H9 (cell line): ENCODE data around the gene FREM2. TPM values are rescaled to one million over a fixed set of nuclear protein-coding genes. Genes with fewer than 3 reads are reported as not detected.

Source experiments
- DNase-seq: peaks from one replicate; pipeline ENCODE4 v3.0.0-alpha.2; 2017
- H2AFZ ChIP-seq: one replicate; pipeline ENCODE4 v1.6.1; 2013; ENCODE audit warnings: mild to moderate bottlenecking, low read length, control low read depth, moderate library complexity
- H2AK5ac ChIP-seq: 2 replicates; pipeline ENCODE4 v1.6.1; 2013; ENCODE audit warnings: low read length, control low read depth, mixed read lengths; ENCODE audit not compliant: insufficient read length
- H2BK120ac ChIP-seq: one replicate; pipeline ENCODE4 v1.6.1; 2013; ENCODE audit warnings: low read depth, mild to moderate bottlenecking, low read length, control low read depth, inconsistent platforms; ENCODE audit not compliant: poor library complexity, severe bottlenecking
- H2BK12ac ChIP-seq: 2 replicates; pipeline ENCODE4 v1.6.1; 2013; ENCODE audit warnings: low read length, control low read depth, mixed read lengths, low read depth; ENCODE audit not compliant: insufficient read length
- H2BK15ac ChIP-seq: 2 replicates; pipeline ENCODE4 v1.6.1; 2013; ENCODE audit warnings: low read depth, low read length, control low read depth
- H2BK20ac ChIP-seq: one replicate; pipeline ENCODE4 v1.6.1; 2013; ENCODE audit warnings: low read depth, mild to moderate bottlenecking, low read length, control low read depth, inconsistent platforms; ENCODE audit not compliant: poor library complexity, severe bottlenecking
- H2BK5ac ChIP-seq: 2 replicates; pipeline ENCODE4 v1.6.1; 2013; ENCODE audit warnings: low read length, control low read depth, mixed read lengths; ENCODE audit not compliant: insufficient read length
- H3K14ac ChIP-seq: 2 replicates; pipeline ENCODE4 v1.6.1; 2013; ENCODE audit warnings: low read length, control low read depth; ENCODE audit not compliant: insufficient read depth
- H3K18ac ChIP-seq: 2 replicates; pipeline ENCODE4 v1.6.1; 2013; ENCODE audit warnings: low read depth, mild to moderate bottlenecking, mixed read lengths, low read length, control low read depth; ENCODE audit not compliant: insufficient read length
- H3K23ac ChIP-seq: 2 replicates; pipeline ENCODE4 v1.6.1; 2013; ENCODE audit warnings: low read length, control low read depth, mixed read lengths, low read depth; ENCODE audit not compliant: insufficient read length
- H3K23me2 ChIP-seq: 2 replicates; pipeline ENCODE4 v1.6.1; 2013; ENCODE audit warnings: low read depth, mild to moderate bottlenecking, mixed read lengths, low read length, control low read depth; ENCODE audit not compliant: insufficient read length, poor library complexity, severe bottlenecking
- H3K27ac ChIP-seq: 2 replicates; pipeline ENCODE4 v1.5.1; 2013; ENCODE audit warnings: low read length, control low read depth, mixed read lengths, low read depth; ENCODE audit not compliant: insufficient read length
- H3K27me3 ChIP-seq: 2 replicates; pipeline ENCODE4 v1.6.1; 2013; ENCODE audit warnings: low read length, control low read depth, inconsistent platforms; ENCODE audit not compliant: insufficient read depth
- H3K4ac ChIP-seq: 2 replicates; pipeline ENCODE4 v1.6.1; 2013; ENCODE audit warnings: low read depth, mild to moderate bottlenecking, control low read depth, inconsistent platforms, low read length, moderate library complexity
- H3K4me1 ChIP-seq: 2 replicates; pipeline ENCODE4 v1.6.1; 2013; ENCODE audit warnings: low read length, control low read depth, inconsistent platforms; ENCODE audit not compliant: insufficient read depth
- H3K4me2 ChIP-seq: 2 replicates; pipeline ENCODE4 v1.6.1; 2013; ENCODE audit warnings: low read length, control low read depth, mixed read lengths; ENCODE audit not compliant: insufficient read length, insufficient read depth
- H3K56ac ChIP-seq: 2 replicates; pipeline ENCODE4 v1.6.1; 2013; ENCODE audit warnings: low read depth, mild to moderate bottlenecking, mixed read lengths, low read length, control low read depth; ENCODE audit not compliant: insufficient read length
- H3K79me1 ChIP-seq: 2 replicates; pipeline ENCODE4 v1.6.1; 2013; ENCODE audit warnings: low read depth, mild to moderate bottlenecking, moderate library complexity, low read length, control low read depth, inconsistent platforms; ENCODE audit not compliant: insufficient read depth, poor library complexity, severe bottlenecking
- H3K79me2 ChIP-seq: 2 replicates; pipeline ENCODE4 v1.6.1; 2013; ENCODE audit warnings: low read length, control low read depth, inconsistent platforms; ENCODE audit not compliant: insufficient read depth
- H3K9ac ChIP-seq: 2 replicates; pipeline ENCODE4 v1.6.1; 2013; ENCODE audit warnings: low read length, control low read depth, mixed read lengths; ENCODE audit not compliant: insufficient read length; ENCODE audit errors: extremely low read depth
- H3K9me3 ChIP-seq: one replicate; pipeline ENCODE4 v1.6.1; 2013; ENCODE audit warnings: low read depth, low read length, inconsistent platforms; ENCODE audit not compliant: control insufficient read depth
- H3T11ph ChIP-seq: one replicate; pipeline ENCODE4 v1.6.1; 2013; ENCODE audit warnings: mild to moderate bottlenecking, low read length, control low read depth, inconsistent platforms
- H4K20me1 ChIP-seq: one replicate; pipeline ENCODE4 v1.6.1; 2013; ENCODE audit not compliant: control insufficient read depth, insufficient read length, insufficient read depth
- H4K5ac ChIP-seq: 2 replicates; pipeline ENCODE4 v1.6.1; 2013; ENCODE audit warnings: low read depth, mild to moderate bottlenecking, mixed read lengths, low read length, control low read depth; ENCODE audit not compliant: insufficient read length
- H4K8ac ChIP-seq: replicated peaks from 2 replicates; pipeline ENCODE4 v1.6.1; 2013; ENCODE audit warnings: low read length, control low read depth, mixed read lengths, low read depth; ENCODE audit not compliant: insufficient read length
- H4K91ac ChIP-seq: 2 replicates; pipeline ENCODE4 v1.6.1; 2013; ENCODE audit warnings: low read depth, mild to moderate bottlenecking, moderate library complexity, mixed read lengths, low read length, control low read depth; ENCODE audit not compliant: insufficient read length
- H3K27ac Mint-ChIP-seq, 3 experiments: 2 replicates in 2 of 3; 3 replicates in 1 of 3; pipeline ENCODE4 v1.8.0; 2020 to 2021; ENCODE audit warnings: mixed read lengths in 3 of 3, mild to moderate bottlenecking in 1 of 3, moderate library complexity in 1 of 3
- H3K27me3 Mint-ChIP-seq: 2 replicates; pipeline ENCODE4 v1.8.0; 2021; ENCODE audit warnings: low read depth, mild to moderate bottlenecking, moderate library complexity, mixed read lengths
- H3K36me3 Mint-ChIP-seq, 3 experiments: 2 replicates in 2 of 3; 3 replicates in 1 of 3; pipeline ENCODE4 v1.8.0; 2020 to 2021; ENCODE audit warnings: low read depth in 3 of 3, mixed read lengths in 3 of 3; ENCODE audit not compliant: insufficient read depth in 1 of 3
- H3K4me1 Mint-ChIP-seq, 2 experiments: 2 replicates each; pipeline ENCODE4 v1.8.0; 2020; ENCODE audit warnings: mixed read lengths in 2 of 2
- H3K4me3 Mint-ChIP-seq, 2 experiments: 2 replicates in 1 of 2; 3 replicates in 1 of 2; pipeline ENCODE4 v1.8.0; 2020 to 2021; ENCODE audit warnings: mild to moderate bottlenecking in 2 of 2, mixed read lengths in 2 of 2, moderate library complexity in 1 of 2
- H3K9me3 Mint-ChIP-seq, 2 experiments: 2 replicates in 1 of 2; 3 replicates in 1 of 2; pipeline ENCODE4 v1.8.0; 2020; ENCODE audit warnings: mild to moderate bottlenecking in 2 of 2, mixed read lengths in 2 of 2, moderate library complexity in 1 of 2
- WGBS: extraction: QIAGEN DNeasy Blood & Tissue Kit; methylation state at CpG from one replicate; pipeline ENCODE4 v1.1.7; 2013; ENCODE audit warnings: missing lambda C conversion rate, low lambda C conversion rate, mixed read lengths; ENCODE audit not compliant: insufficient read length; ENCODE audit errors: extremely low coverage; 5-methylcytosine and 5-hydroxymethylcytosine counted together
- total RNA-seq: library from RNA; stranded (reverse); gene quantifications from 2 replicates; pipeline ENCODE4 v1.2.1, GENCODE V29; 2021
- TF ChIP-seq, protein P1 (sequence below): fragments of 200-600 bp; sonication (generic); conservative IDR thresholded peaks from 3 replicates; pipeline ENCODE4 v1.8.0; 2021; ENCODE audit warnings: antibody characterized with exemption, mild to moderate bottlenecking

The FREM2 gene
- total RNA-seq, 1 experiment from 2014 or later: 16.0 TPM

DNA sequence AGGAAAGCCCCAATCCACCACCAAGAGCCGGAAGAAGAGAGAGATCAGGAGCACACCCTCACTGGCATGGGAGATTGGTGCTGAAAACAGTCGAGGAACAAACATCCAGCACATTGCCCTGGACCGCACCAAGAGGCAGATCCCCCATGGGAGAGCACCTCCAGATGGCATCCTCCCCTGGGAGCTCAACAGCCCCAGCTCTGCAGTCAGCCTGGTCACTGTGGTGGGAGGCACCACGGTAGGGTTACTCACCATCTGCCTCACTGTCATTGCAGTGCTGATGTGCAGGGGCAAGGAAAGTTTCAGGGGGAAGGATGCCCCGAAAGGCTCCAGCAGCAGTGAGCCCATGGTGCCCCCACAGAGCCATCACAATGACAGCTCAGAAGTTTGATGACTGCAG, 193.5 kb downstream of the FREM2 start:
- Histone ChIP-seq H4K5ac (no peak overlapping the region), H3K4ac (no peak overlapping the region), H2BK5ac (no peak overlapping the region), H3T11ph (no peak overlapping the region), H3K79me1 (no peaks in the 10 kb centered on the region), H2AFZ (no peak overlapping the region), H3K23me2 (no peaks in the 10 kb centered on the region), H2BK12ac (no peak overlapping the region), H2BK120ac (no peak overlapping the region), H3K4me1 (no peaks in the 10 kb centered on the region), H3K18ac (no peak overlapping the region), H3K79me2 (no peaks in the 10 kb centered on the region), H3K27me3 (no peaks in the 10 kb centered on the region), H2BK15ac (no peak overlapping the region), H4K8ac (no peak overlapping the region), H2BK20ac (no peak overlapping the region), H2AK5ac (no peak overlapping the region), H4K91ac (no peak overlapping the region), H4K20me1 (no peaks in the 10 kb centered on the region), H3K9me3 (no peaks in the 10 kb centered on the region), H3K56ac (no peak overlapping the region), H3K4me2 (no peak overlapping the region), H3K27ac (no peak overlapping the region), H3K23ac (no peak overlapping the region), H3K14ac (no peak overlapping the region), H3K9ac (no peak overlapping the region)
- TF ChIP-seq, protein P1, sequence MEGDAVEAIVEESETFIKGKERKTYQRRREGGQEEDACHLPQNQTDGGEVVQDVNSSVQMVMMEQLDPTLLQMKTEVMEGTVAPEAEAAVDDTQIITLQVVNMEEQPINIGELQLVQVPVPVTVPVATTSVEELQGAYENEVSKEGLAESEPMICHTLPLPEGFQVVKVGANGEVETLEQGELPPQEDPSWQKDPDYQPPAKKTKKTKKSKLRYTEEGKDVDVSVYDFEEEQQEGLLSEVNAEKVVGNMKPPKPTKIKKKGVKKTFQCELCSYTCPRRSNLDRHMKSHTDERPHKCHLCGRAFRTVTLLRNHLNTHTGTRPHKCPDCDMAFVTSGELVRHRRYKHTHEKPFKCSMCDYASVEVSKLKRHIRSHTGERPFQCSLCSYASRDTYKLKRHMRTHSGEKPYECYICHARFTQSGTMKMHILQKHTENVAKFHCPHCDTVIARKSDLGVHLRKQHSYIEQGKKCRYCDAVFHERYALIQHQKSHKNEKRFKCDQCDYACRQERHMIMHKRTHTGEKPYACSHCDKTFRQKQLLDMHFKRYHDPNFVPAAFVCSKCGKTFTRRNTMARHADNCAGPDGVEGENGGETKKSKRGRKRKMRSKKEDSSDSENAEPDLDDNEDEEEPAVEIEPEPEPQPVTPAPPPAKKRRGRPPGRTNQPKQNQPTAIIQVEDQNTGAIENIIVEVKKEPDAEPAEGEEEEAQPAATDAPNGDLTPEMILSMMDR: no peak
- H3K9me3 Mint-ChIP-seq: no peaks in the 10 kb centered on the region
- peaks cover 2 to 16% (median 2%) of the 10 kb centered on the region in 3 experiments; a peak in 5 of 7 replicates for H3K36me3 Mint-ChIP-seq
- no peak overlapping the region for H3K27ac Mint-ChIP-seq
- H3K27me3 Mint-ChIP-seq: no peaks in the 10 kb centered on the region
- no peak overlapping the region for H3K4me3 Mint-ChIP-seq
- peaks cover 7 to 8% of the 10 kb centered on the region in 2 experiments for H3K4me1 Mint-ChIP-seq
- no CpG with 5 or more reads among the region's 5 CpGs for WGBS
- no peak for DNase-seq
